ENCODE results near the gene AKAP9.

DNA sequence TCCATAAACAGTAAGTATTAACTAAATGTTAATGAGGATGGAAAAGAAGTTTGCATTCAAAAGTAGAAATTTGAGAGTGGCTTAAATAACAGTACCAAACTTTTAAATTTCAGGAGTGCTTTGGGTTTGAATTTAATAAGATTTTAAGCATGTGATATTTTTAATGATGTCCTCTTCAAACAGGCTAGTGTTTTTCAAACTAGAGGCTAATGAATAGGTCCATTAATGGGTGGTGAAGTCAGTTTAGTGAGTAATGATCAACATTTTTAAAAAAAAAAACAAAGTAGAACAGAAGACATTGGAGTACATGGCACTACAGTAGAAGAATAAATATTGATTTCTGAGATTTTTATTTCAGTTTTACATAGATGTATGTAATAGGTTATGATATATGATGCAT lies 72.9 kb downstream of the AKAP9 start:
- no peak for TF ChIP-seq POLR2A (IDR thresholded peaks at IDR 0.05)
- TF ChIP-seq, protein P1, sequence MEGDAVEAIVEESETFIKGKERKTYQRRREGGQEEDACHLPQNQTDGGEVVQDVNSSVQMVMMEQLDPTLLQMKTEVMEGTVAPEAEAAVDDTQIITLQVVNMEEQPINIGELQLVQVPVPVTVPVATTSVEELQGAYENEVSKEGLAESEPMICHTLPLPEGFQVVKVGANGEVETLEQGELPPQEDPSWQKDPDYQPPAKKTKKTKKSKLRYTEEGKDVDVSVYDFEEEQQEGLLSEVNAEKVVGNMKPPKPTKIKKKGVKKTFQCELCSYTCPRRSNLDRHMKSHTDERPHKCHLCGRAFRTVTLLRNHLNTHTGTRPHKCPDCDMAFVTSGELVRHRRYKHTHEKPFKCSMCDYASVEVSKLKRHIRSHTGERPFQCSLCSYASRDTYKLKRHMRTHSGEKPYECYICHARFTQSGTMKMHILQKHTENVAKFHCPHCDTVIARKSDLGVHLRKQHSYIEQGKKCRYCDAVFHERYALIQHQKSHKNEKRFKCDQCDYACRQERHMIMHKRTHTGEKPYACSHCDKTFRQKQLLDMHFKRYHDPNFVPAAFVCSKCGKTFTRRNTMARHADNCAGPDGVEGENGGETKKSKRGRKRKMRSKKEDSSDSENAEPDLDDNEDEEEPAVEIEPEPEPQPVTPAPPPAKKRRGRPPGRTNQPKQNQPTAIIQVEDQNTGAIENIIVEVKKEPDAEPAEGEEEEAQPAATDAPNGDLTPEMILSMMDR (IDR thresholded peaks at IDR 0.05): no peak
